HEK293T (cell line): ENCODE measurements around the gene PHACTR3.

ENCODE experiments used
- ARNT ChIP-seq: fragments of 450-650 bp; IDR thresholded peaks from 2 replicates; pipeline ENCODE4 v1.6.1; 2017; ENCODE audit warnings: mild to moderate bottlenecking
- PKNOX1 ChIP-seq: fragments of 450-650 bp; IDR thresholded peaks from 2 replicates; pipeline ENCODE4 v1.6.1; 2016

GRCh38 chr20:59584278-59584925 lies 19.9 kb upstream of the PHACTR3 start:
- TF ChIP-seq ARNT (no peak), PKNOX1 (no peak)
